Chondrocyte (in vitro differentiated cells): ENCODE measurements around the gene PRICKLE3. TPM values are rescaled to one million over a fixed set of nuclear protein-coding genes. Genes with fewer than 3 reads are reported as not detected.
A peak's percentile ranks its signal among the peaks of the same experiment; 100 is the strongest.
"Not testable (repeated sequence)": the region's sequence is repeated elsewhere in the genome, so short reads cannot be mapped to it uniquely, and the experiment has no call there.

Experiments
- DNase-seq: peaks from one replicate; pipeline ENCODE4 v3.0.0; 2021; ENCODE audit warnings: mixed read lengths, low spot score
- H3K27ac Mint-ChIP-seq: one replicate; pipeline ENCODE4 v1.8.0; 2021; ENCODE audit warnings: mild to moderate bottlenecking, moderate library complexity, mixed read lengths; ENCODE audit not compliant: unreplicated experiment
- H3K27me3 Mint-ChIP-seq: 2 replicates; pipeline ENCODE4 v1.8.0; 2021; ENCODE audit warnings: low read depth, mixed read lengths
- H3K36me3 Mint-ChIP-seq: 2 replicates; pipeline ENCODE4 v1.8.0; 2021; ENCODE audit warnings: low read depth, mixed read lengths
- H3K4me1 Mint-ChIP-seq: 2 replicates; pipeline ENCODE4 v1.8.0; 2021; ENCODE audit warnings: low read depth, mild to moderate bottlenecking, mixed read lengths
- H3K4me3 Mint-ChIP-seq: one replicate; pipeline ENCODE4 v1.8.0; 2021; ENCODE audit warnings: mild to moderate bottlenecking, moderate library complexity, mixed read lengths; ENCODE audit not compliant: unreplicated experiment
- H3K9me3 Mint-ChIP-seq: 2 replicates; pipeline ENCODE4 v1.8.0; 2021; ENCODE audit warnings: low read depth, mixed read lengths
- total RNA-seq: library from RNA; stranded (reverse); gene quantifications from 3 replicates; pipeline ENCODE4 v1.2.1, GENCODE V29; 2021
- TF ChIP-seq, protein P1 (sequence below): fragments of 200-600 bp; sonication (generic); IDR thresholded peaks from 2 replicates; pipeline ENCODE4 v1.5.0; 2021; ENCODE audit warnings: antibody characterized with exemption, mild to moderate bottlenecking, moderate library complexity

Gene PRICKLE3
- total RNA-seq, 1 donor from 2014 or later: 7.5 TPM

DNA sequence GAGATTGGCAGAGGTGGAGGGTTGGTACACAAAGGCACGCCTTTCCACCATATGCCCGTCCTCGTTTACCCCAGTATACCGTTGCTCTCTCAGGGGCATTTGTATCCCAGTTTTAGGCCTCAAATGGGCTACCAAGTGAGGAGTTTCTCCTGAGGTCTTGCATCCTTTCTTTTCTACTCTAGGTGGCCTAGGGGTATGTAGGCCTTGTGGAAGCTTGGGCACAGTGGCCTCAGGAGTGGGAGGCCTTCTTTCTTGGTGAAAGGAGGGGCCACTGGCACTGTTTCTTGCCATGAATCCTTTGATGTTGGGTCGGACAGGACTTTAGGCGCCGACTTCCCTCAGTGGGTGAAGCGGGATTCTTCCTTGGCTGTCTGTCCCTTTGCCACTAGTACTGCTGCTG is 38.9 kb downstream of the PRICKLE3 start:
- TF ChIP-seq, protein P1, sequence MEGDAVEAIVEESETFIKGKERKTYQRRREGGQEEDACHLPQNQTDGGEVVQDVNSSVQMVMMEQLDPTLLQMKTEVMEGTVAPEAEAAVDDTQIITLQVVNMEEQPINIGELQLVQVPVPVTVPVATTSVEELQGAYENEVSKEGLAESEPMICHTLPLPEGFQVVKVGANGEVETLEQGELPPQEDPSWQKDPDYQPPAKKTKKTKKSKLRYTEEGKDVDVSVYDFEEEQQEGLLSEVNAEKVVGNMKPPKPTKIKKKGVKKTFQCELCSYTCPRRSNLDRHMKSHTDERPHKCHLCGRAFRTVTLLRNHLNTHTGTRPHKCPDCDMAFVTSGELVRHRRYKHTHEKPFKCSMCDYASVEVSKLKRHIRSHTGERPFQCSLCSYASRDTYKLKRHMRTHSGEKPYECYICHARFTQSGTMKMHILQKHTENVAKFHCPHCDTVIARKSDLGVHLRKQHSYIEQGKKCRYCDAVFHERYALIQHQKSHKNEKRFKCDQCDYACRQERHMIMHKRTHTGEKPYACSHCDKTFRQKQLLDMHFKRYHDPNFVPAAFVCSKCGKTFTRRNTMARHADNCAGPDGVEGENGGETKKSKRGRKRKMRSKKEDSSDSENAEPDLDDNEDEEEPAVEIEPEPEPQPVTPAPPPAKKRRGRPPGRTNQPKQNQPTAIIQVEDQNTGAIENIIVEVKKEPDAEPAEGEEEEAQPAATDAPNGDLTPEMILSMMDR: no peak
- H3K9me3 Mint-ChIP-seq: peaks cover 15% of the 10 kb centered on the region
- no peak overlapping the region for H3K27ac Mint-ChIP-seq
- no peak for DNase-seq
- no peaks in the 10 kb centered on the region for H3K27me3 Mint-ChIP-seq
- no peaks in the 10 kb centered on the region for H3K36me3 Mint-ChIP-seq
- H3K4me3 Mint-ChIP-seq: no peak overlapping the region
- no peaks in the 10 kb centered on the region for H3K4me1 Mint-ChIP-seq

DNA sequence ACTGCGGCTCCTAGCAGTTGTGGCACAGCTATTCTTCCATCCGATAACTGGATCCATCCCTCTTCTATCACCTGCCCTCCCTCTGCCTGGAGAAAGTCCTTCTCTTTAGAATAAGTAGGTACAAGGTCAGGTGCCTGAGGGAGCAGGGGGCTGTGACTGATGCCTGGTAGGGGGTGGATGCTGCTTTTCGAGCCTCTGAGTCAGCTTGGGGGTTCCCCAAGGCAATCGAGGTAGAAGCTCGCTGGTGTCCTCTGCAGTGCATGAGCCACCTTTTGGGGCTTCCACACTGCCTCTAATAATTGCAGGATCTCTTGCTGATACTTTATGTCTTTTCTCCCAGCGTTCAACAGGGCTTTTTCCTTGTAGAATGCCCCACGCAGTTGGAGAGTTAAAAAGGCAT is 43.0 kb downstream of the PRICKLE3 start:
- H3K4me1 Mint-ChIP-seq, H3K27me3 Mint-ChIP-seq, H3K27ac Mint-ChIP-seq, DNase-seq, H3K36me3 Mint-ChIP-seq, H3K4me3 Mint-ChIP-seq: not testable (repeated sequence)
- peaks cover 39% of the 10 kb centered on the region for H3K9me3 Mint-ChIP-seq

DNA sequence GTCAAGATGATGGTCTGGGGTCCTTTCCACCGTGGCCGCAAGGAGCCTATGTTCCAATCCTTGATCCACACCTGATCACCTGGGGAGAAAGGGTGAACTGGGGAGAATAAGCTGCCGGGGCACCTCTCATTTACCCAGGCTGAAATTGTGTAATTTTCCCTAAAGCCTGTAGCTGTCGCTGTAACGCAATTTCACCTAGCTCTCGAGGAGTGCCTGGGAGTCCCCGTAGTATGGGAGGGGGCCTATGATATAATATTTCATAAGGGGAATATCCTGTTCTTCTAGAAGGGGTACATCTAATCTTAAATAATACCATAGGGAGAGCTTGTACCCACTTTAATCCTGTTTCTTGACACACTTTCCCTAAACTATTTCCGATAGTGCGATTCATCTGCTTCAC is 43.9 kb downstream of the PRICKLE3 start:
- H3K4me1 Mint-ChIP-seq, H3K27me3 Mint-ChIP-seq, H3K27ac Mint-ChIP-seq, H3K4me3 Mint-ChIP-seq, DNase-seq, H3K36me3 Mint-ChIP-seq: not testable (repeated sequence)
- H3K9me3 Mint-ChIP-seq: peaks cover 31% of the 10 kb centered on the region
- TF ChIP-seq, protein P1: peak; percentile 64

DNA sequence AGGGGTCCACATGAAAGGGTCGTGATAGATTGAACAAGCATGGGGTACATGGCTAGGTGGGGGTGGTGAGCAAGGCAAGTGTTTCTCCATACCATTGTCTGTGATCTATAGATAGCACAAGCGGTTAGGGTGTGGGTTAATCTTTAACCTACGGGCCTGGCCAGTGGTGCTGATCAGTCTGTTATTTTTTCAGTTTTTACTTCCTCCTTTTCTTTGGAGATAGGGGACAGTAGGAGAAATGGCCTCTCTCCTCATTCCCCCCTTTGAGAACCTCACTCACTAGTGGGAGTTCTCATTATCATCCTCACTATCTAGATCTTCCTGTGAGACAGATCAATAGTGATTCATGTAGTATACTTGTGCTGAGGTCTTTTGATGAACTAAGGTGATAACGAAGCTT is 46.5 kb downstream of the PRICKLE3 start:
- H3K27me3 Mint-ChIP-seq: no peaks in the 10 kb centered on the region
- no peak for DNase-seq
- peaks cover 2% of the 10 kb centered on the region for H3K36me3 Mint-ChIP-seq
- no peaks in the 10 kb centered on the region for H3K4me1 Mint-ChIP-seq
- TF ChIP-seq, protein P1: no peak
- no peak overlapping the region for H3K27ac Mint-ChIP-seq
- peaks cover 27% of the 10 kb centered on the region for H3K9me3 Mint-ChIP-seq
- no peak overlapping the region for H3K4me3 Mint-ChIP-seq

DNA sequence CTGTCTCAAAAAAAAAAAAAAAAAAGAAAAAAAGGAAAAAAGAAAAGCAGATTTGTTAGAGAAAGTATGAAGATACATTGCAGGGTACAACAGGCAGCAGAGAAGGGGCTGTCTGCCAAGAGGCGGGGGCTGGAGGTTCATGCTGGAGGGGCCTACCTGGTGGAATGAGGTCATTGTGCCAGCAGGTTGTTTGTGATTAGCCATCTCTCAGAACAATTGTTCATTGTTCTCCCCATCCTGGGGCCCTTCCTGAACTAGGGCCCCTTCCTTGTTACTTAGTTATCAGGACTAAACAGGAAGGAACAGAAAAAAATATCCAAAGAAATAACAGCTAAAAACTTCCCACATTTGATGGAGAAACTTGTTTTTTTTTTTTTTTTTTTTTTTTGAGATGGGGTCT is 48.7 kb downstream of the PRICKLE3 start:
- Mint-ChIP-seq H3K36me3 (peaks cover 2% of the 10 kb centered on the region), H3K4me1 (no peaks in the 10 kb centered on the region), H3K9me3 (peaks cover 27% of the 10 kb centered on the region), H3K27ac (no peak overlapping the region), H3K27me3 (no peaks in the 10 kb centered on the region), H3K4me3 (no peak overlapping the region)
- TF ChIP-seq, protein P1: no peak
- DNase-seq: no peak

DNA sequence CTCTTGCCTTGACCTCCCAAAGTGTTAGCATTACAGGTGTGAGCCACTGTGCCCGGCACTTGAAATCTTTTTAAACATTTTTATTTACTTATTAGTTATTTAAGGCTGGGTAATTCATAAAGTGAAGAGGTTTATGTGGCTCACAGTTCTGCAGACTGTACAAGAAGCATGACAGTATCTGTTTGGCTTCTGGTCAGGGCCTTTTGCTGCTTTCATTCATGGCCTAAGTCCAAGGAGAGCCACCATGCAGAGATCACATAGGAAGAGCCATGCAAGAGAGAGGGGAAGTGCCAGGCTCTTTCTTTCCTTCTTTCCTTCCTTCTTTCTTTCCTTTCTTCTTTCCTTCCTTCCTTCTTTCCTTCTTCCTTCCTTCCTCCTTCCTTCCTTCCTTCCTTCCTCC is 52.4 kb downstream of the PRICKLE3 start:
- Mint-ChIP-seq H3K36me3 (no peaks in the 10 kb centered on the region), H3K27me3 (no peaks in the 10 kb centered on the region), H3K27ac (no peak overlapping the region), H3K4me3 (no peak overlapping the region), H3K9me3 (peaks cover 1% of the 10 kb centered on the region), H3K4me1 (no peaks in the 10 kb centered on the region)
- TF ChIP-seq, protein P1: no peak
- DNase-seq: no peak

DNA sequence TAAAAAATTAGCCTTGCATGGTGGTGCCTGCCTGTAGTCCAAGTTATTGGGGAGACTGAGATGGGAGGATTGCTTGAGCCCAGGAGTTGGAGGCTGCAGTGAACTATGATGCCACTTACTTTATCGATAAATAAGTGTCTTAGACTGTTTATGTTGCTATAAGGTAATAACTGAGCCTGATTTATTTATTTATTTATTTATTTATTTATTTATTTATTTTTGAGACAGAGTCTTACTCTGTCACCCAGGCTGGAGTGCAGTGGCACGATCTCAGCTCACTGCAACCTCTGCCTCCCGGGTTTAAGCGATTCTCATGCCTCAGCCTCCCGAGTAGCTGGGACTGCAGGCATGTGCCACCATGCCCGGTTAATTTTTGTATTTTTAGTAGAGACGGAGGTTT is 53.9 kb downstream of the PRICKLE3 start:
- H3K27ac Mint-ChIP-seq, H3K4me3 Mint-ChIP-seq, H3K4me1 Mint-ChIP-seq, H3K9me3 Mint-ChIP-seq, H3K27me3 Mint-ChIP-seq, DNase-seq, H3K36me3 Mint-ChIP-seq: not testable (repeated sequence)
